Right renal pelvis (tissue), 4 donors: ENCODE measurements around the gene ANKS3. TPM values are rescaled to one million over a fixed set of nuclear protein-coding genes. Genes with fewer than 3 reads are reported as not detected.

Source experiments
- DNase-seq, 4 donors: peaks; one replicate each; pipeline ENCODE4 v3.0.0-alpha.2; 2013; ENCODE audit warnings: low read depth in 4 of 4, low spot score in 3 of 4, missing footprints in 1 of 4
- polyA plus RNA-seq, 4 donors: library from polyadenylated mRNA; unstranded; fragments of 120-200 nt; gene quantifications; one replicate each; pipeline ENCODE4 v1.2.1, GENCODE V29; 2013; ENCODE audit not compliant: insufficient read length in 4 of 4

The ANKS3 gene
- polyA plus RNA-seq, 4 donors, result 20.8 to 24.0 (median 22.8) TPM

DNA sequence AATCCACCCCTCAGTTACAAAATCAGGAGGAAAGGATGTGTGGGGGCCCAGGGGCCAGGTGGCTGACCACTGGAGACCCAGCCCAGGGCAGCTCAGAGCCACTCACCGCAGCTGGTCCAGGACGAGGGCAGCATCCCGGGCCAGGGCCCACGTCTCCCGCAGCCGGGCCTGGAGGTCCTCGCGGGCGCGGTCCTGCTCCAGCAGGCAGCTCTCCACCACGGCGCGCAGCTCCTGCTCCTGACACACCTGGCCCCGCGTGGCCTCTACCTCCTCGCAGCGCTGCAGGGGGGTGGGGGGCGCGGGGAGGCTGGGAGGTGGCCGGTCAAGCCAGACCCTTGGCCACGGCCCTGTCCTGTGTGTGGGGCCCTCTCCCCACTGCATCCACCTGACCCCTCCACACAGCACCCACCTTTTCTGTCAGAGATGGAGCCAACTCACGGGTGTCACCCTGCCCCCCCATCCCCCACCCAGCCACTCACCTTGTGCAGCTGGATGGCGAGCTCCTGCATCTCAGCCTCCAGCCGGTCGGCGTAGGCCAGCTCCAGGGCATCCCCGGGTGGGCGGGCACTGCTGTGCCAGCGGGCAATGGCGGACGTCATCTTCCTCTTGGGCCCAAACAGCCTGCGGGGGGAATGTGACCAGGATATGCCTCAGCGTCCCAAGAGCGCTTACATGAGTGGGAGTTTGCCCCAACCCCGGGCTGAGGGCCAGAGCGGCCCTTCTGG is 35.6 kb downstream of the ANKS3 start:
- no peak for DNase-seq

DNA sequence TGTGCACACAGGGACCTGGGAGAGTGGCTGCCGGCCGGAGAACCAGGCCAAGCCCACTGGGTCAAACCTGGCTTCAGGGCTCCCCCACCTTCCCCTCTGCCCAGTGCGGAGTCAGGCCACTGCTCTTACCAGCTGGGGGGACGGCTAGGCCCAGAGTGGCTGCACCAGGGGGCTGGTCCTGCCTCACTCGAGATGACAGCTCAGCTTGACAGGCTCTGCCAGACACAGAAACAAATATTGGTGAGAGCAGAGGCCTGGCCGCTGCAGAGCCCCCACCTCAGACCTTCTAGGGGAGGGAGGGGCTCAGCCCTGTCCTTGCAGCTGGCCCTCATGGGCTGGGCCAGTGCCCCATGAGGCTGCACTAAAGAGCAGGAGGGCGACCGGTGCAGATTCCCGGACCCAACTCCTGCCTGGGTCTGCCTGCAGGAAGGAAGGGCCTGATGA is 36.2 kb downstream of the ANKS3 start:
- DNase-seq, result no peak

GRCh38 chr16:4696905-4697847 is 36.9 kb downstream of the ANKS3 start:
- DNase-seq, result no peak

- no peak for DNase-seq
These were observed 37.7 kb downstream of the ANKS3 start for GRCh38 chr16:4696172-4696904.

GRCh38 chr16:4695473-4696171 is 38.4 kb downstream of the ANKS3 start:
- no peak for DNase-seq

- DNase-seq, result no peak
These were observed 39.2 kb downstream of the ANKS3 start for GRCh38 chr16:4694642-4695451.

DNA sequence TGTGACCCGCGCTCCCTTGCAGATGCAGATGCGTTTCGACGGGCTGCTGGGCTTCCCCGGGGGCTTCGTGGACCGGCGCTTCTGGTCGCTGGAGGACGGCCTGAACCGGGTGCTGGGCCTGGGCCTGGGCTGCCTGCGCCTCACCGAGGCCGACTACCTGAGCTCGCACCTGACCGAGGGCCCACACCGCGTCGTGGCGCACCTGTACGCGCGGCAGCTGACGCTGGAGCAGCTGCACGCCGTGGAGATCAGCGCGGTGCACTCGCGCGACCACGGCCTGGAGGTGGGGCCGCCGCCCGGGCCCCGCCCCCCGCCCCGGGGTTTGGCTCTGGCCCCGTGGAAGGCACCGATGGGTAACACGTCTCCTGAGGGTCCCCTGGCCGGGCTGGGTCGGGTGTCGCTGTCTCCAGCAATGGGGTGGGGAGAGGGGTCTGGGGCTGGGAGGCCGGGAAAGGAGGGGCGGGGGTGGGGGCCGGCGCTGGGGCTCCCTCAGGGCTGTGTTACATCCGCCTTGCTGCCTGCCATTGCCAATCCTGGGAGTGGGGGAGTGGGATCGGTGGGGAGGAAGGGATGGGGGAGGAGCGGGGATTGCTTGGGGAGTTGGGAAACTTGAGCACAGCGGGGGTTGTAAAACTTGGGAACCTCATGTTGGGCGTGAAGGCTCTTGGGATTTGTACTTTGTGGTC is 40.0 kb downstream of the ANKS3 start:
- no peak for DNase-seq

- peak; percentile 89 to 93 (median 92) for DNase-seq
These were observed 40.6 kb downstream of the ANKS3 start, which contains the start of gene NUDT16L1 for GRCh38 chr16:4693296-4693955. NUDT16L1 (plus strand) TSS chr16:4693562; CDS start chr16:4693727, 165 bp downstream.

DNA sequence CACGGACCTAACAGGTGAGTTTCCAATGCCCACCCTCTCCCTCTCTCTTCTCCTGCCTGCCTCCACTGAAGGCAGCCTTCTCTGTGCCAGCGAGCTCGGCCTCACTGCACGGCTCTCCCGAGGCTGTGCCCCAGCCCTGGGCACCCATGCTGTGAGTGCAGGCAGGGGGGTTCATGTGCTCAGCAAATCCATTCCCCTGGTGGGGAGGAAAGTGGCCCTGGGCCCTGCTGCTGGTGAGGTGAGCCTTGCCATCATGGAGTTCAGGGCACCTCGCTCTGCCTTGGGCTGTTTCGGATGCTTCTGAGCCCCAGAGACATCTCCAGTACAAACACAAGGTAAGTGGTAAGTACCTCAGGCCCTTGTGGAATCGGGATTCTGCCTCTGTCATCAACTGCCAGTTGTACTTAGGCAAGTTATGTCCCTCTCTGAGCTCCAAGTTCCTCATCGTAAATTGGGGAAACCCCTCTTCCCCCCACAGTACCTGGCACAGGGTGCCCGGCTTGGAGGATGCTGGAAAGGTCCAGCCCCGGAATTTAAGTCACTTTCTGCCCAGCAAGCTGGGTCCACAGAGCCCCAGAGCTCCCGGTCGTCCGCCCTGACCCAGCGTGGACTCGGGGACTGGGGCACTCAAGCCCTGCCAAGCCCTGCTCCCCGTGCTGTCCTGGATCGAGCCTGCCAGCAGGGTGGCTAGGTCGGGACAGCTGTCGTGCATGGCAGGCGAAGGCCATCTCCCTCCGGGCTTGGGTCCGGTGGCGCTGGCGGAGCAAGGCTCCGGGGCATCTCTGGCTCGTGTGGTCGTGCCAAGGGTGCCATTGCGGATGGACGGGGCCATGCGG is 41.4 kb downstream of the ANKS3 start:
- no peak for DNase-seq

DNA sequence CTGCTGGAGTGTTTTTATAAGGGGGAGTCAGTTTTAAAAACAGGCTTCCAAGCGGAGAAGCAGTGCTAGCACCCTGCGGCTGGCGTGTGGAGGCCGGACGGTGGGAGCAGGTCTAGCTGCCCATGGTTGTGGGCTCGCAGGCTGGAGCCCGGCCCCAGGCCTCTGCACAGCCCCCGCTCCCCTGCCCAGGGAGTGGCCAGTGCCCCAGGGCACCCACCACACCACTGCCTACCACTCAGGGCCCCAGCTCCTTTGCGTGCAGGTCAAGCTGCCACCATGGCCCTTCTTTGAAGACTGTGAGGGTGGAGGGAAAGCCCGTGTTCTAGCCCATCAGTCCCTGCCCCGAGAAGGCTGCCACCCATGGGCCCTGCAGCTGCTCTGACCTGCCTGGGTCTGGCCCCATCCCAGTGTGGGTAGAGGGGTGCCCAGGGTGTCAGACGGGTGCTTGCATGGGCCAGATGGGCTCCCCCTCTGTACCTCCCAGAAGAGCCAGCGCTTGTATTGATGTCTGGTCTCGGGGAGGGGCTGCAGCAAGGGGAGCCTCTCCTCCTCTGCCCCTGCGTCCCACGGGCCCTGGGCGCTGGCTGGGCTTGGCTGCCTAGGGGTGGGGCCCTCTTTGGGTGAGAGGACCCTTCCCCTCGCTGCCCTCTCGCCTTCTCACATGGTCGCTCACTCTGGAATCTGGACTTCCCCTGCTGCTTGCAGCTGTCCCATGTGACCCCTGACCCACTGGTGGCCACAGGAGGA is 42.2 kb downstream of the ANKS3 start:
- DNase-seq, result no peak

DNA sequence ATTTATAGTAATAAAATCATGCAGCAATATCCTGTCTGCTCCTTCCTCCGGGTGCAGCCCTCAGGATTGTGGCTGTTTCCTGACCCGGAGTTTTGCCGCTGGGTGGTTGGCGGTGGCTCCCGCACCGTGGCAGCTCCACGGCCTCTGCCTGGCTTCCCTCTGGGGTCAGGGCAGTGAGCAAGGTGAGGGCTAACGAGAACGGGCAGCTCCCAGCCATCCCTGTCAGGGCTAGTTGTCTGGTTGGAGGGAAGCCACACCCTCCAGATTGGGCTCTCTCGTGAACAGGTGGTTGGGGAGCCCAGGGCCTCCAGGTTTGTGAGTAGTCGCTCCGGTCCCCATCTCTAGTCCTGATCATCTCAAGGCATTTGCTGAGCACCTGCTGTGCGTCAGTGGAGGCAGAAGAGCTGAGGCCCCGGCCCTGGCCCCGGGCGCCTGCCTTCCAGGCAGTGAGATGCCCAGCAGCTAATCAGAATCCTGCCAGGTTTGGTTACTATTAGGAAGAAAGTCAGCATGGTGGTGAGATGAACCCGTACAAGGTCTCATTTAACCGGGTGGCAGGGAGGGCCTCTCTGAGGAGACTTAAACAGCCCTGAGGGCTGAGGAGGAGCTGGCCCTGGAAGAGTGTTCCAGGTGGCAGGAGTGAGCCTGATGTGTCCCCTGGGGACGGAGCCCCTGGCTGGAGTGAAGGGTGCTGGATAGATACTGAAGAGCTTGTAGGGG is 43.0 kb downstream of the ANKS3 start:
- DNase-seq, result no peak

DNA sequence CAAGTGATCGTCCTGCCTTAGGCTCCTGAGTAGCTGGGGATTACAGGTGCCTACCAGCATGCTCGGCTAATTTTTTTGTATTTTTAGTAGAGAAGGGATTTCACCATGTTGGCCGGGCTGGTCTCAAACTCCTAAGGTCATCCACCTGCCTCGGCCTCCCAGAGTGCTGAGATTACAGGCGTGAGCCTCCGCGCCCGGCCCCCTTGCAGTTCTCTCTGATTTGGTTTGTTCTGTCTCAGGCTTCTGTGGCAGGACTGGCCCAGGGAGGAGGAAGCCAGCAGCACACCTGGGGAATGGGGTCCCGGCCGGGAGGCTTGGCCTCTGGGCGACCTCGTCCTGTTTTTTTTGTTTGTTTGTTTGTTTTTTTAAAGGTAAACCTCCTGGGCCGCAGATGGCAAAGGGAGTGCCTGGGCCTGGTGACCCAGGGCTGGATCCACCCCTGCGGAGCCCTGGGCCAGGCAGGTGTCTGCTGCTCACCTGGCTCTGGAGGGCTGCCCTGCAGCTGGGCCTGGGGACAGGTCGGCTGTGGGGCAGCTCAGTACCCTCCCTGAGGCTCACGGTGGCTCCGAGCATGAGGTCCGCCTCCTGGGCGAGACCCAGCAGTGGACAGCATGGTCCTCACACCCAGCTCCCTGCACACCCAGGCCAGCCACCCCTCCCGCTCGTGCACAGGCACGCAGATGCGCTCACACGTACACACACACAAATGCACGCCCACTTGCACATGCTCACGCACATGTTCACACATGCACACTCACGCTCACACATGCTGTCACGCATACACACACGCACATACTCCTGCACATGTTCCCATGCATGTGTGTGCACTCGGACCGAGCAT is 44.0 kb downstream of the ANKS3 start:
- DNase-seq, result no peak

GRCh38 chr16:4689091-4689671 is 44.9 kb downstream of the ANKS3 start:
- no peak for DNase-seq

- no peak for DNase-seq
These were observed 45.4 kb downstream of the ANKS3 start for GRCh38 chr16:4688674-4689045.
